Neural progenitor cell (in vitro differentiated cells): Measurements from ENCODE around the gene MSANTD2.

ENCODE experiments used
- EZH2 ChIP-seq: fragments of 200-600 bp; sonication (generic); IDR thresholded peaks from 2 replicates; pipeline ENCODE4 v1.6.1; 2017; ENCODE audit warnings: antibody characterized with exemption, mild to moderate bottlenecking, moderate library complexity
- EZH2phosphoT487 ChIP-seq: fragments of 200-600 bp; sonication (generic); IDR thresholded peaks from 2 replicates; pipeline ENCODE4 v1.6.1; 2017; ENCODE audit warnings: antibody characterized with exemption

DNA sequence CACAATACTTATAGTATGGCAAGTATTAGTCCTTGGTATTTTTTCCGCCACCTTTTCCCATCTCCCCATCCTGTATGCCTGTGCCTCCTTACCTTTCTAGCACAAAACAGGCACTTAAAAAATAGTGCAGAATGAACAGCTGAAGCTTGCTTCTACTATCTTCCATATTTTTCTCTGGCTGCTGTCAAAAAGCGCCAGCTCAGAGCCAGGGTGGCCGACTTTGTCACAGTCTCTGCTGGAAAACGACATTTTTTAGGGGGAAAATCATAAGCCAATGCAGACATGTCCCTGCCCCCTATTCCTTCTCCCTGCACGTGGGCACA, 38.6 kb upstream of the MSANTD2 start:
- no peak for TF ChIP-seq EZH2phosphoT487
- no peak for TF ChIP-seq EZH2
